ENCODE results near the gene MARCHF3. TPM values are rescaled to one million over a fixed set of nuclear protein-coding genes. Genes with fewer than 3 reads are reported as not detected.
"Not testable (repeated sequence)": the region's sequence is repeated elsewhere in the genome, so short reads cannot be mapped to it uniquely, and the experiment has no call there.

Gene MARCHF3
- total RNA-seq, 1 donor from 2014 or later: 21.9 TPM

- H3K4me3 Mint-ChIP-seq: no peak overlapping the region
- intact Hi-C loops (cut with micrococcal nuclease): loop anchor here (2.0 kb wide), 1 partner anchor 17 kb away; no protein-coding TSS in a partner anchor
- peaks cover 25% of the 10 kb centered on the region for H3K4me1 Mint-ChIP-seq
- peaks cover 4% of the 10 kb centered on the region for H3K36me3 Mint-ChIP-seq (ENCODE audit: low read depth)
- H3K27me3 Mint-ChIP-seq: no peaks in the 10 kb centered on the region
- no peaks in the 10 kb centered on the region for H3K9me3 Mint-ChIP-seq
- H3K27ac Mint-ChIP-seq: no peak overlapping the region
- no peak for ATAC-seq (ENCODE audit: low read depth)
- no peak for DNase-seq
- TF ChIP-seq, protein P1, sequence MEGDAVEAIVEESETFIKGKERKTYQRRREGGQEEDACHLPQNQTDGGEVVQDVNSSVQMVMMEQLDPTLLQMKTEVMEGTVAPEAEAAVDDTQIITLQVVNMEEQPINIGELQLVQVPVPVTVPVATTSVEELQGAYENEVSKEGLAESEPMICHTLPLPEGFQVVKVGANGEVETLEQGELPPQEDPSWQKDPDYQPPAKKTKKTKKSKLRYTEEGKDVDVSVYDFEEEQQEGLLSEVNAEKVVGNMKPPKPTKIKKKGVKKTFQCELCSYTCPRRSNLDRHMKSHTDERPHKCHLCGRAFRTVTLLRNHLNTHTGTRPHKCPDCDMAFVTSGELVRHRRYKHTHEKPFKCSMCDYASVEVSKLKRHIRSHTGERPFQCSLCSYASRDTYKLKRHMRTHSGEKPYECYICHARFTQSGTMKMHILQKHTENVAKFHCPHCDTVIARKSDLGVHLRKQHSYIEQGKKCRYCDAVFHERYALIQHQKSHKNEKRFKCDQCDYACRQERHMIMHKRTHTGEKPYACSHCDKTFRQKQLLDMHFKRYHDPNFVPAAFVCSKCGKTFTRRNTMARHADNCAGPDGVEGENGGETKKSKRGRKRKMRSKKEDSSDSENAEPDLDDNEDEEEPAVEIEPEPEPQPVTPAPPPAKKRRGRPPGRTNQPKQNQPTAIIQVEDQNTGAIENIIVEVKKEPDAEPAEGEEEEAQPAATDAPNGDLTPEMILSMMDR (IDR thresholded peaks at IDR 0.05): no peak
- ChIA-PET POLR2A (no interaction called here), CTCF (no interaction called here)
Observed at GRCh38 chr5:126948011-126948355, 82.4 kb downstream of the MARCHF3 start.

GRCh38 chr5:126947146-126948010 is 83.0 kb downstream of the MARCHF3 start:
- H3K4me3 Mint-ChIP-seq: no peak overlapping the region
- intact Hi-C loops (cut with micrococcal nuclease): loop anchor here (2.0 kb wide), 1 partner anchor 17 kb away; no protein-coding TSS in a partner anchor
- no peaks in the 10 kb centered on the region for H3K9me3 Mint-ChIP-seq
- ATAC-seq (ENCODE audit: low read depth): peak; percentile 75
- peaks cover 4% of the 10 kb centered on the region for H3K36me3 Mint-ChIP-seq (ENCODE audit: low read depth)
- H3K27ac Mint-ChIP-seq: no peak overlapping the region
- ChIA-PET POLR2A (no interaction called here), CTCF (no interaction called here)
- DNase-seq: no peak
- H3K27me3 Mint-ChIP-seq: no peaks in the 10 kb centered on the region
- TF ChIP-seq, protein P1 (IDR thresholded peaks at IDR 0.05): no peak
- H3K4me1 Mint-ChIP-seq: peaks cover 23% of the 10 kb centered on the region

DNA sequence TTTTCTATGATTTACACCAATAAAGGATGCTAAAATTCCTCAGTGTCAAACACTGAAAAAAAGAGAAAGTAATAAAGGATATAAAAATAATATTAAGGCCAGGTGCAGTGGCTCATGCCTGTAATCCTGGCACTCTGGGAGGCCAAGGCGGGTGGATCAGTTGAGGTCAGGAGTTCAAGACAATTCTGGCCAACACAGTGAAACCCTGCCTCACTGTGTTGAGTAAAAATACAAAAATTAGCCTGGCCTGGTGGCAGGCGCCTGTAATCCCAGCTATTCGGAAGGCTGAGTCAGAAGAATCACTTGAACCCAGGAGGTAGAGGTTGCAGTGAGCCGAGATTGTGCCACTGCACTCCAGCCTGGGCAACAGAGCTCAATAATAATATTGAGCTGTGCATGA is 87.5 kb downstream of the MARCHF3 start:
- CTCF ChIA-PET; ATAC-seq (ENCODE audit: low read depth); POLR2A ChIA-PET; H3K4me3 Mint-ChIP-seq; DNase-seq; intact Hi-C loops (cut with micrococcal nuclease); H3K36me3 Mint-ChIP-seq (ENCODE audit: low read depth); H3K27me3 Mint-ChIP-seq; H3K27ac Mint-ChIP-seq; H3K9me3 Mint-ChIP-seq: not testable (repeated sequence)
- H3K4me1 Mint-ChIP-seq: peaks cover 20% of the 10 kb centered on the region

DNA sequence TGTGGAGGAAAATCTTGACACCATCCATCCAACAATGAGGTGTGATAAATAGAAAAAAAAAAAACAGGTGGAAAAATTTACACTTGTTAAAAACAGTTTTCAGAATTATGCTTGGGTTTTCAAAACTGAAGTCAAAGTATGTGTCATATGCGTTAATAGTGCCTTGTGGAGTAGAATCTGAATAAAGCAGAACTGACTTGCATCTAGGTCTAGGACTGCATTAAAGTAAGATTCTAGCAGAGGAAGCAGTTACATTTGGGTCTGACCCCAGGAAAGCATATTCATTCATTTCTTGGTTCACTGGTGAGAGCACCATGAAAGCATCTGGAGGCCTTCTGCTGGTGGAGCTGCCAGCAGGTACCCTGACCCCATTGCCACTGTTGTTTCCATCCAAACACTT is 89.0 kb downstream of the MARCHF3 start:
- peaks cover 23% of the 10 kb centered on the region for H3K4me1 Mint-ChIP-seq
- CTCF ChIA-PET: no interaction called here

GRCh38 chr5:126939887-126940286 is 90.5 kb downstream of the MARCHF3 start:
- Mint-ChIP-seq H3K4me3 (no peak overlapping the region), H3K36me3 (ENCODE audit: low read depth) (no peaks in the 10 kb centered on the region), H3K27ac (no peak overlapping the region), H3K9me3 (no peaks in the 10 kb centered on the region), H3K27me3 (no peaks in the 10 kb centered on the region), H3K4me1 (peaks cover 19% of the 10 kb centered on the region)
- DNase-seq (no peak), ATAC-seq (ENCODE audit: low read depth) (no peak)
- ChIA-PET CTCF (no interaction called here), POLR2A (no interaction called here)
- TF ChIP-seq, protein P1 (IDR thresholded peaks at IDR 0.05): no peak
- intact Hi-C loops (cut with micrococcal nuclease): no loop called here

More for the DNA sequence above, 89.0 kb downstream of the MARCHF3 start:
- Mint-ChIP-seq H3K4me3 (no peak overlapping the region), H3K36me3 (ENCODE audit: low read depth) (peaks cover 4% of the 10 kb centered on the region), H3K9me3 (no peaks in the 10 kb centered on the region), H3K27me3 (no peaks in the 10 kb centered on the region), H3K27ac (no peak overlapping the region)
- intact Hi-C loops (cut with micrococcal nuclease): loop anchor here (1.0 kb wide), 1 partner anchor 9 kb away; no protein-coding TSS in a partner anchor
- POLR2A ChIA-PET: interaction anchor here (0.7 kb wide), 1 partner anchor 168 kb away, joined by 4 read pairs; no protein-coding TSS in a partner anchor
- TF ChIP-seq, protein P1 (IDR thresholded peaks at IDR 0.05): no peak
- ATAC-seq (ENCODE audit: low read depth) (no peak), DNase-seq (no peak)
